ENCODE results near the gene PITPNM3.
"Not testable (repeated sequence)": the region's sequence is repeated elsewhere in the genome, so short reads cannot be mapped to it uniquely, and the experiment has no call there.

The PITPNM3 gene

GRCh38 chr17:6501359-6501758 lies 55.0 kb downstream of the PITPNM3 start:
- no peak for DNase-seq (ENCODE audit: low spot score)

- DNase-seq (ENCODE audit: low spot score) = no peak
Observed at GRCh38 chr17:6498901-6499540, 57.3 kb downstream of the PITPNM3 start.

- no peak for DNase-seq (ENCODE audit: low spot score)
Observed at GRCh38 chr17:6498356-6498755, 58.0 kb downstream of the PITPNM3 start.

- no peak for DNase-seq (ENCODE audit: low spot score)
Observed at GRCh38 chr17:6497496-6498221, 58.7 kb downstream of the PITPNM3 start.

GRCh38 chr17:6496640-6497441 lies 59.5 kb downstream of the PITPNM3 start:
- no peak for DNase-seq (ENCODE audit: low spot score)

- no peak for DNase-seq (ENCODE audit: low spot score)
Observed at GRCh38 chr17:6496116-6496481, 60.3 kb downstream of the PITPNM3 start.

- DNase-seq (ENCODE audit: low spot score) = no peak
Observed at GRCh38 chr17:6495450-6496115, 60.8 kb downstream of the PITPNM3 start.

- DNase-seq (ENCODE audit: low spot score) = no peak
Observed at GRCh38 chr17:6494239-6494941, 62.0 kb downstream of the PITPNM3 start.

GRCh38 chr17:6492892-6493674 lies 63.3 kb downstream of the PITPNM3 start:
- DNase-seq (ENCODE audit: low spot score) = no peak

GRCh38 chr17:6491071-6491700 lies 65.2 kb downstream of the PITPNM3 start:
- DNase-seq (ENCODE audit: low spot score) = no peak

GRCh38 chr17:6489016-6489550 lies 67.3 kb downstream of the PITPNM3 start:
- no peak for DNase-seq (ENCODE audit: low spot score)

- no peak for DNase-seq (ENCODE audit: low spot score)
Observed at GRCh38 chr17:6488008-6488539, 68.3 kb downstream of the PITPNM3 start.

GRCh38 chr17:6487251-6488007 lies 68.9 kb downstream of the PITPNM3 start:
- no peak for DNase-seq (ENCODE audit: low spot score)

- no peak for DNase-seq (ENCODE audit: low spot score)
Observed at GRCh38 chr17:6485646-6486412, 70.5 kb downstream of the PITPNM3 start.

- DNase-seq (ENCODE audit: low spot score) = no peak
Observed at GRCh38 chr17:6483507-6483906, 72.8 kb downstream of the PITPNM3 start.

- DNase-seq (ENCODE audit: low spot score) = not testable (repeated sequence)
Observed at GRCh38 chr17:6482796-6483195, 73.6 kb downstream of the PITPNM3 start.

GRCh38 chr17:6482105-6482455 lies 74.3 kb downstream of the PITPNM3 start:
- no peak for DNase-seq (ENCODE audit: low spot score)

GRCh38 chr17:6480303-6480675 lies 76.1 kb downstream of the PITPNM3 start:
- no peak for DNase-seq (ENCODE audit: low spot score)
